NCI-H345 (cell line): ENCODE measurements around the gene POLR2J.
"Not testable (repeated sequence)": the region's sequence is repeated elsewhere in the genome, so short reads cannot be mapped to it uniquely, and the experiment has no call there.

Experiments used
- DNase-seq: peaks from one replicate; lab custom pipeline; 2025; lab: John Stamatoyannopoulos, UW

POLR2J gene

GRCh38 chr7:102494473-102495149 is 15.9 kb upstream of the POLR2J start:
- DNase-seq: not testable (repeated sequence)

GRCh38 chr7:102494026-102494425 is 15.3 kb upstream of the POLR2J start:
- DNase-seq: not testable (repeated sequence)

GRCh38 chr7:102493220-102493935 is 14.7 kb upstream of the POLR2J start:
- DNase-seq: not testable (repeated sequence)

GRCh38 chr7:102490529-102491075 is 11.9 kb upstream of the POLR2J start:
- DNase-seq: not testable (repeated sequence)

GRCh38 chr7:102484317-102484716 is 5.6 kb upstream of the POLR2J start:
- DNase-seq: not testable (repeated sequence)

DNA sequence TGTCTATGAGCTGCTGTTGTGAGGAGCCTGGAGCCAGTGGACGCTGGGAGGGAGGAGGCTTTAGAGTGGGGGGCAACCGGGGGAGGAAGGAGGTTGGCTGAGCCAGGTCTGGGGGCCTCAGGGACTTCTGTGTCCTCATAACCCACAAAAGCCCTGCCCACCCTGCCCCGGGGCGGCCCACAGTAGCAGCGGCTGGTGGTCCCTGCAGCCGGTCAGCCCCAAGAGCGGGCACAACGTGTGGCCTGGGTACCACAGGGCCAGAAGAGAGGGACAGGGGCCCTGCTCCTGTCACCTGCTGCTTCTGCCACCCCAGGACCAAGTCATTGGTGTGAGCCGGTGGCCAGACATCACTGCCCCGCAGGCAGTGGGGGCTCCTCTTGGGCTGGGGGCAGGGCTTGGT is 3.2 kb upstream of the POLR2J start:
- not testable (repeated sequence) for DNase-seq

- not testable (repeated sequence) for DNase-seq
Measured at GRCh38 chr7:102479982-102480637, 1.4 kb upstream of the POLR2J start.

DNA sequence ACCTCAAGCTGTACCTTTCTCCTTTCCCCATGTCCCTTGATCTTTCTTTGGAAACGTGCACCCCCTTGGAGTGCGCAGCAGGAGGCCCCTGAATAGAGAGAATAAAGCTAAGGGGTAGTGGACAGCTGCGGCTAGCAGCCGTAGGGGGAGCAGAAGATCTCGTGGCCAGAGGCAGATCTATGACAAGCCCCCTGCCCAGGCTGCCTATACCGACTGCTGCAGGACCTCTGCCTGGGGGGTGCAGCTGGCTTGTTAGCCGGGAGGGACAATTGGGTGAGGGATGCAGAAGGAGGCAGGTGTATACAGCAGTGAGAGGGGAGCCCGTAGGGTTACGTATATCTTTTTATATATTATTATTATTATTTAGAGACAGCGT is 475 bp upstream of the POLR2J start:
- DNase-seq: not testable (repeated sequence)

GRCh38 chr7:102474736-102475435 is 3.8 kb downstream of the POLR2J start:
- not testable (repeated sequence) for DNase-seq

- DNase-seq: not testable (repeated sequence)
Measured at GRCh38 chr7:102474116-102474515, 4.6 kb downstream of the POLR2J start.

GRCh38 chr7:102473271-102473991 is 5.3 kb downstream of the POLR2J start:
- no peak for DNase-seq

GRCh38 chr7:102472126-102473041 is 6.3 kb downstream of the POLR2J start:
- no peak for DNase-seq

- no peak for DNase-seq
Measured at GRCh38 chr7:102471791-102472125, 7.0 kb downstream of the POLR2J start.

DNA sequence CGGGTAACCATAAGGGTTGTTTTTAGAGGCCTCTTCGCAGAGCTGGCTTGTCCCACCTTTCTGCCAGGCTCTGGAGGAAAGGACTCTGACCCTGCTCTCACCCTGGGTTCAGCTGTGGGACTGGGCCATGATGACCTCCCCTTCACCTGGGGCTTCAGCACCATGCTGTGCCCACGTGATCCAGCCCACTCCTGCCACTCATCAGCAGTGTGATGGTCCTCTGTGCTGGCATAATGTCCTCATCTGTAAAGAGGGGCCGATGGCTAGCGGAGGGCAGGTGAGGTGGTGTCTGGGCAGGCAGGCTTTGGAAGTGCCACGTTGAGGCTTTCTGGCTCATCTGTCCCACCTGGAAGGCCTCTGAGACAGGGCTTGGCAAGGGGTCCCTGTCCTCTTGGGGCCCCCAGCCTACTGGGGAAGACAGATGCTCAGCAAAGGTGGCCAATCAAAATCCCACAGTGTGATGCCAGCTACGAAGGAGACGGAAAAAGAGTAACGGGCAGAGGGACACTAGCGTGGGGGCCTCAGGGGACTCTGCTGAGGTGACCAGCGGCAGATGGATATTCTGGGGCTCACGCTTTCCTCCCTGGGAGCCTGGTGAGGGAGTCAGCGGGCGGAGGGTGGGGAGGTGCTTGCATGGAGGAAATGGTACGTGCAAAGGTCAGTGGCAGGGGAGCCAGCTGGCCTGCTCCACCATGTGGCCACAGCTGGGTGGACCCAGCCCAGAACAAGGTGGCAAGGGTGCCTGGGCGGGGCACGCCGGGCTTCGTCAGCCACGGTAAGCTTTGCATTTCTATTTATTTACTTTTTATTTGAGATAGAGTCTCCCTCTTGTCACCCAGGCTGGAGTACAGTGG is 8.5 kb downstream of the POLR2J start:
- DNase-seq: no peak

DNA sequence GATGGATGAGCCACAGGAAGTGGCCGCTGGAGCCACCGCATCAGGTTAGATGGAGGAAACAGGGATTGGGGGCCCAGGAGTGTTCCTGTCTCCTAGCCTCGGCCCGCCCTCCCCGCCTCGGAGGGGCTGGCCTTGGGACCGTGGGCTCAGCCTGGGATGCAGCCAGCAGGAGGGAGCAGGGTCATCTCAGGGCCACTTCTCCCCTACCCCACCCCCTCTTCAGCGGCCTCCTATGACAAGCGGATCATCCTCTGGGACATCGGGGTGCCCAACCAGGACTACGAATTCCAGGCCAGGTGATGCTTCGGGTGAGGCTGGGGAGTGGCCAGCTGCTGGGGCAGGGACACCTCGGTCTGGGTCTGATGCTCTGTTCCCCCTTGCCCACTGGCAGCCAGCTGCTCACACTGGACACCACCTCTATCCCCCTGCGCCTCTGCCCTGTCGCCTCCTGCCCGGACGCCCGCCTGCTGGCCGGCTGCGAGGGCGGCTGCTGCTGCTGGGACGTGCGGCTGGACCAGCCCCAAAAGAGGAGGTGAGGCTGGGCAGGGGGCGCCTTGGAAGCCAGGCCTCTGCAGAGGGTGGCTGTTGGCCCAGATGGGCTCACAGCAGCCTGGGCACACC is 9.3 kb downstream of the POLR2J start:
- no peak for DNase-seq

GRCh38 chr7:102468478-102469350 is 10.0 kb downstream of the POLR2J start:
- no peak for DNase-seq

GRCh38 chr7:102467581-102468477 is 10.9 kb downstream of the POLR2J start:
- no peak for DNase-seq
